HG03342 (cell line): Measurements from ENCODE around the gene KAZN.

Experiments used
- ATAC-seq: cut with Tn5 transposase; IDR thresholded peaks from one replicate; pipeline ENCODE4 v1.9.1; 2021; ENCODE audit warnings: mild to moderate bottlenecking, moderate library complexity; ENCODE audit not compliant: unreplicated experiment

KAZN gene

GRCh38 chr1:14875524-14876509 lies 277.3 kb downstream of the KAZN start:
- ATAC-seq = no peak

- ATAC-seq = no peak
Measured at GRCh38 chr1:14876747-14877146, 278.3 kb downstream of the KAZN start.

- no peak for ATAC-seq
Measured at GRCh38 chr1:14877224-14877623, 278.7 kb downstream of the KAZN start.

- ATAC-seq = no peak
Measured at GRCh38 chr1:14878124-14878523, 279.6 kb downstream of the KAZN start.

GRCh38 chr1:14878951-14879350 lies 280.5 kb downstream of the KAZN start:
- no peak for ATAC-seq

DNA sequence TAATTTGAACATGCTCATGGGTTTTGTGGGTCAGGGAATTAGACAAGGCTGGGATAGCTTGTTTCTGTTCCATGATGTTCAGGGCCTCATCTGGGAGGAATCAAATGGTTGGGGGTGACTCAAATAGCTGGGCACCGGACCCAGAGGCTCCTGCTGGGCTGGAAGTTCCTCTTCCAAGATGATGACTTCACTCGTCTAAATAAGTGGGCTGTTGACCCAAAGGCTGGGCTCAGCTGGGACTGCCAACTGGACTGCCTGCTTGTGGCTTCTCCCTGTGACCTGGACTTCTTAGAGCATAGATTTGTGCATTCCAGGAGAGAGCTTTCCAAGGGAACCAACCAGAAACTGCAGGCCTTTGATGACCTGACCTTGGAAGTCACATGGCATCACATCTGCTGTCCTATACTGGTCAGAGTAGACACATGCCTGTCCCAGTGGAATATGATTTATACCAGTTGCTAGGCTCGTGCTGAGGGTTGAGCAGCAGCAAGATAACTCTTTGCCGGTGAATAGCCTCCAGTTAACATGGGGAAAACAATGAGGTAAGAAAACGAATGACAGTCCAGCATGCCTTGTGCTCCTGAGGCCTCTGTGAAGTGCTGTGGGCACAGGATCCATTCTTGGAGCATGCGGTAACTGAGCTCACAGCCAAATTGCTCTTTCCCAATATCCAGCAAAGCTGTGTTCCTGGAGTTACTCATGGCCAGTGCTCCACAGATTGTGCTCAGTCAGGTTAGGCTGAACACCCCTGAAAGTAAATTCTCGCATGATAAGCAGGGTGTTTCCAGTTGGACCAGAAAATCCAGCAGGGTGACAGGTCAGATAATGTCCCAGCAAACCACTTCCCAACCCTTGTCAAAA lies 282.2 kb downstream of the KAZN start:
- ATAC-seq = no peak

DNA sequence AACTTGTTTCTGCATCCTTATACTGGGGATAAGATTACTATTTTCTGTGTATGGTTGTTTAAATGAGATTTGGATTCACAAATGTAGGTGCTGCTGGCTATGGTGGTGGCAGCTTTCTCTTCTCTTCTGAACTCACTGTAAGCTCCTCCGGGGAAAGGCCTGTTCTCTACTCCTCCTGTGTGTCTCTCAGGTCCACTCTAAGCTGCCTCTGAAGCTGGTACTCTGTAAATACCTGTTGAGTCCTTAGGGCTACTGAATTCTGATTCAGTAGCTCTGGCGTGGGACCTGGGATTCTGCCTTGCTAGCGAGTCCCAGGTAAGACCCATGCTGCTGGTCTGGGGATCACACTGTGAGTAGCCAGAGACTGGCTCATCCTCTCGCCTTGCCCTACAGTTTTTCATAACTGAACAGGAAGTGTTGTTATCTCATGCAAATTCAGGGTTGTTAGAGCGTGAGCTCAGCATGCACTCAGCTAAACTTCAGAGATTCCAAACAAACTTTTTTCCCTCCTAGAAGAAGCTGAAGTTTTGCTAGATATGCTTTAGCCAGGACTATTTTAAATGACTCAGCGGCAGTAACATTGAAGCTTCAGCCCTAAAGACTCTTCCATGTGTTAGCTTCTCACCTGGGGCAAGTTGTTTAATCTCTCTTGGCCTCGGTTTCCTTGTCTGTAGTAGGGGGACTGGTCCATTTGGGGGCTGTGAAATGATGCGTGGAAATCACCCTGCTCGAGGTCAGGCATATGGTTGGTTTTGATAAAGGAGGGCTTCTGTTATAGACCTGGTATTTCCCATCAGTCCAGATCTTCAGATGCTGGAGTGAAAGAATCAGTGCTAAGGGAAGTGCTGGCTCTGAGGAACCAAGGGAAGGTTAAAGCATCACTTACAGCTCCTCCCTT lies 283.5 kb downstream of the KAZN start:
- ATAC-seq = peak; percentile 57

GRCh38 chr1:14884614-14885175 lies 286.2 kb downstream of the KAZN start:
- no peak for ATAC-seq

- no peak for ATAC-seq
Measured at GRCh38 chr1:14887044-14887566, 288.6 kb downstream of the KAZN start.

DNA sequence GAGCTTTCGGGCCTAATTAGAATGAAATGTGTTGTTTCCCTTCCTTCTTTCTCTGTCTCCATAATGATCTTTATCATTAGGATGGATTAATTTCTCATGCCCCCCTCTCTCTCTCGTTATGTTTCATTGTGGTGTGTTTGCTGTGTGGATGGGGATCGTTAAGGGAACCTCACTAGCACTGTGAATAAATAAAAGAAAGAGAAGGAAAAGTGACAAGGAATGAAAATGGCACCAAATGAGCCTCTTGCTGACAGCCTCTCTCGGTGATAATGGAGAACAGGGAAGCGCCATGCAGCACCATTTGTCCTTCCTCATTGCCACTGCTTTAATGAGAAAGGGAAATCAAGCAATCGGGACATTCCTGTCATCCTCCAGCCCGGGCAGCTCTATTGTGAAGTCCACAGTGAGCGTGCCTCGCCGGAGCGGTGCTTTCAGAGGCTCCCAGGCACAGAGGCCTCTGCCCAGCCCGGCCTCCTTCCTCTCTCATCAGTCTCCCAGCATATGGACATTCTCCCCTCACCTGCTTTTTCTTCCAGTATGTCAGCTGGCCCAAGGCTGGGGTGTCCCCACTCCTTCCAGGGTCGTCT lies 289.4 kb downstream of the KAZN start:
- ATAC-seq = no peak

- no peak for ATAC-seq
Measured at GRCh38 chr1:14888374-14888773, 289.9 kb downstream of the KAZN start.

GRCh38 chr1:14889825-14890440 lies 291.4 kb downstream of the KAZN start:
- ATAC-seq = no peak

GRCh38 chr1:14891991-14892390 lies 293.5 kb downstream of the KAZN start:
- no peak for ATAC-seq

- no peak for ATAC-seq
Measured at GRCh38 chr1:14894811-14895560, 296.5 kb downstream of the KAZN start.

- no peak for ATAC-seq
Measured at GRCh38 chr1:14895727-14896126, 297.2 kb downstream of the KAZN start.

DNA sequence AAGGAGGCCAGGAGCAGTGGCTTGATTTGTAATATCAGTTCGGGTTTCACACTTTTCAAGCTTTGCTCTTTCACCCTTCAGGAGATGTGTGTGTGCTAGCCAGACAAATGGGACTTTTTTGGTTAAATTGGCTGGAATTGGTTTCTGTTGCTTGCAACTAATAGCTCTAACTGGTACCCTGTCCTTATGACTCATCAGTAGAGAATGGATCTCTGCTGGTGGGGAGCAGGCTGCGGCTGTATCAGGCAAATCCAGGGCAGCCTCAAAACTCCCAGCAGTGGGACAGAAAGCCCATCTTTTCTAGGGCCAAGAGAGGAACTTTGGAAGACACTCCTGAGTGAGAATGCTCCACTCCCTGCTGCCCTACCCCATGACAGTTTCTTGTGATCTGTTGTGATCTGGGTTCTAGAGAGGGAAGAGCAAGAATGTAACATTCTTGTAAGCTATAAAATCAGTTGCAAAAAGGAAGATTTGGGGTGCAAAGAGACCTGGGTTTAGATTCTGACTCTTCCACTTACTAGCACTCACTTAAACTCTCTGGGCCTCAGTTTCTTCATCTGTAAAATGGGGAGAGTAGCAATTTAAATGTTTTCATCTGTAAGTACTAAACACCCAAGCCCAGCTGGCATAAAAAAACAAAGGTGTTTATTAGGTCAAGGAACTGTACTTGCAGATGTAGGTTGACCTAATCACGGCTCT lies 298.0 kb downstream of the KAZN start:
- ATAC-seq = no peak

DNA sequence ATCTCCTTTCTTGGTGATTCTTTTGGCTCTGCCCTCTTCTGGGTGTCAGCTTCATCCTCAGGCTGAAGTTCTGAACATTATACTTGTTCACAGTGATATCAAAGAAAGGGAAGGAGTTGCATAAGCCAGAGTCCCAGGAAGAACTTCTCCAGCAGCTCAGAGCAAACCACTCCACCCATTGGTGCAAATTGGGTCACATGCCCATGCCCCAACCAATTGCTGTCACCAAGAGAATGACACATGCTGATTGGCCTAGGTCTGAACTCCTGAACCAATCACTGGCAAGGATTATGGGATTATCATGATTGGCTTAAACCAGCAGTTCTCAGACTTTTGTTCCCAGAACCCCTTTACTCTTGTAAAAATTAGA lies 298.6 kb downstream of the KAZN start:
- ATAC-seq = no peak

GRCh38 chr1:14897547-14897946 lies 299.1 kb downstream of the KAZN start:
- no peak for ATAC-seq
